Frontal cortex (tissue), 4 donors: ENCODE results near the gene TBXA2R. TPM values are rescaled to one million over a fixed set of nuclear protein-coding genes. Genes with fewer than 3 reads are reported as not detected.
"Not testable (repeated sequence)": the region's sequence is repeated elsewhere in the genome, so short reads cannot be mapped to it uniquely, and the experiment has no call there.

Experiments used
- DNase-seq, 2 donors: peaks; one replicate each; pipeline ENCODE4 v3.0.0; 2012; ENCODE audit warnings: low spot score in 2 of 2
- FAIRE-seq: peaks from 2 replicates; lab custom pipeline; 2012; peaks lifted over from hg19 to GRCh38; lab: Jason Lieb, UNC
- total RNA-seq: library from RNA; depleted of rRNA; stranded (reverse); fragments of >200 nt; gene quantifications from one replicate; pipeline ENCODE4 v1.2.3, GENCODE V29; 2014
- donor health status: control.
- donor health status: control.
- donor health status: control.

TBXA2R gene
- total RNA-seq, 1 donor from 2014 or later: 0.41 TPM

DNA sequence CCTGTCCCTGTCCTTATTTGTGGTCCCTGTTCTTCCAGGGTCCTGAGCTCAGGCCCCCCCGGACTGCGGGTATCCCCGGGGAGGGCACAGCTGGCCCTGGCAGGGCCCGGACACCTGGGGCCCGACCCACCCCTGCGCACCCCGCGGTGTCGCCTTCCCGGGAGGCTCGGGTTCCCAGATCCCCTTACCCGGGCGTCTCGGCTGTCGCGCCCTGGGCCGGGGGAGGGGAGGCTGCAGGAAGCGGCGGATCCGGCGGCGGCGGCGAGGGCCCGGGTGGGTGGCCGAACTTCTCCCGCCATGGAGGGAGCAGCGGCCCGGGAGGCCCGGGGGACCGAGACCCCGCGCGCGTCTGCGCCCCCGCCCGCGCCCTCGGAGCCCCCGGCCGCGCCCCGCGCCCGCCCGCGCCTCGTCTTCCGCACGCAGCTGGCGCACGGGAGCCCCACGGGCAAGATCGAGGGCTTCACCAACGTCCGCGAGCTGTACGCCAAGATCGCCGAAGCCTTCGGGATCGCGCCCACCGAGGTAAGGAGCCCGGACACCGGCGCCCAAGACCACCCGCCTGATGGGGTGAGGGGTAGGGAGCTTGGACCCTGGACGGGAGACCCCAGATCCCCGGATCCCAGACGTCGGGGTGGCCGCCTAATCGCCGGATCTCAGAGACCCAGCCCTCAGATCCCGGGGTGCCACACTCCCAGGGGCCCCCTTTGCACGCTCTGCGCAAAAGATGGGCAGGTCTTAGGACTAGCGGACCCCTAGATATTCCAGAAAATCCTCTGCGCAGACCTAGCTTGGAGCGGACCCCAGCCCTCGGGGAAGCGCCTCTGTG lies 21.2 kb downstream of the TBXA2R start, which contains the start of gene GIPC3:
TSS of gene GIPC3 (plus strand) at position 178 of the 826 bp plus-strand sequence. CDS start at position 298, 120 bp downstream.
- no peak for FAIRE-seq
- no peak for DNase-seq

DNA sequence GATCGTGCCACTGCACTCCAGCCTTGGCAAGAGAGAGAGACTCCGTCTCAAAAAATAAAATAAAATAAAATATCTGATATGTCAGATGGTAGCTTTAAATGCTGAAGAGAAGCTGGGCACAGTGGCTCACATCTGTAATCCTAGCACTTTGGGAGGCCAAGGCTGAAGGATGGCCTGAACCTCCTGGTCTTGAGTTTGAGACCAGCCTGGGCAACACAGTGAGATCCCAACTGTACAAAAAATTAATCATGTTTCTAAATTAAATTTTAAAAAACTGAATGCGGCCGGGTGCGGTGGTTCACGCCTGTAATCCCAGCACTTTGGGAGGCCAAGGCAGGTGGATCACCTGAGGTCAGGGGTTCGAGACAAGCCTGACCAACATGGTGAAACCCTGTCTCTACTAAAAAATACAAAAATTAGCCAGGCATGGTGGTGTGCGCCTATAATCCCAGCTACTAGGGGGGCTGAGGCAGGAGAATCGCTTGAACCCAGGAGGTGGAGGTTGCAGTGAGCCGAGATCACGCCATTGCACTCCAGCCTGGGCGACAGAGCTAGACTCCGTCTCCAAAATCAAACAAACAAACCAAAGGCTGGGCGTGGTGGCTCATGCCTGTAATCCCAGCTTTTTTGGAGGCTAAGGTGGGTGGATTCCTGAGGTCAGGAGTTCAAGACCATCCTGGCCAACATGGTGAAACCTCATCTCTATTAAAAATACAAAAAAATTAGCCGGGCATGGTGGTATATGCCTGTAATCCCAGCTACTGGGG lies 22.5 kb downstream of the TBXA2R start:
- not testable (repeated sequence) for DNase-seq, FAIRE-seq

DNA sequence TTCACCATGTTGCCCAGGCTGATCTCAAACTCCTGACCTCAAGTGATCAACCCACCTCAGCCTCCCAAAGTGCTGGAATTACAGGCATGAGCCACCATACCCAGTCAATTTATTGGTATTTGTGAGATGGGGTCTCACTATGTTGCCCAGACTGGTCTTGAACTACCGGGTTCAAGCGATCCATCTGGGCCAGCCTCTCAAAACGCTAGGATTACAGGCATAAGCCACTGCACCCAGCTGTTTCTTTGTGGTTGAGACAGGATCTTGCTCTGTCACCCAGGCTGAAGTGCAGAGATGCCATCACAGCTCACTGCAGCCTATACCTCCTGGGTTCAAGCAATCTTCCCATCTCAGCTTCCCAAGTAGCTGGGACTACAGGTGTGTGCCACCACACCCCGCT lies 24.9 kb downstream of the TBXA2R start:
- not testable (repeated sequence) for DNase-seq, FAIRE-seq

- FAIRE-seq: no peak
- no peak for DNase-seq
Measured at GRCh38 chr19:3580156-3580934, 26.3 kb downstream of the TBXA2R start.

- FAIRE-seq (no peak), DNase-seq (no peak)
Measured at GRCh38 chr19:3578390-3578789, 28.3 kb downstream of the TBXA2R start.

- FAIRE-seq (no peak), DNase-seq (no peak)
Measured at GRCh38 chr19:3577723-3578344, 28.8 kb downstream of the TBXA2R start.

DNA sequence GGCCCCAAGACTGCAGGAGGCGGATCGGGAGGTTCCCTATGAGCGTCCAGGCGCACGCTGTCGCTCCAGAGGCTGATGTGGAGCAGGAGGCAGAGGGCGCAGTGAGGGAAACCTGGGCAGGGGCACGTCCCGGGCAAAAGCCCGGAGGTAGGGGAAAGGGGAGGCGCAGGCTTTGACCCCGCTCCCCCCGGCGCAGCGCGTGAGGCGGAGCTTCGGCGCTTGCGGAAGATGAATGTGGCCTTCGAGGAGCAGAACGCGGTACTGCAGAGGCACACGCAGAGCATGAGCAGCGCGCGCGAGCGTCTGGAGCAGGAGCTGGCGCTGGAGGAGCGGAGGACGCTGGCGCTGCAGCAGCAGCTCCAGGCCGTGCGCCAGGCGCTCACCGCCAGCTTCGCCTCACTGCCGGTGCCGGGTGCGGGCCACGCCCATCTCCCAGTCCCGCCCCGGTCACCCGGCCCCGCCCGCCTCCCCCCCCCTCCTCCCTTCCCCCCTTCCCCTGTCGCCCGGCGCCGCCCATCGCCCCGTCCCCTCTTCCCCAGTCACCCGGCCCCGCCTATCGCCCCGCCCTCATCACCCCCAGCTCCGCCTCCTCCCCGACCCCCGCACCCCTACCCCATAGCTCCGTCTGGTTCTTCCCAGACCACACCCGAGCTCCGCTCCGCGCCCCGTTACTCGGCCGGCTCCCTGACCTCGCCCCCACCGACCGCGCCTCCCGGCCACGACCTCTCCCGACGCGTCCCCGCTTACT lies 29.8 kb downstream of the TBXA2R start:
- FAIRE-seq: no peak
- peak; percentile 77 for DNase-seq

GRCh38 chr19:3575949-3576673 lies 30.6 kb downstream of the TBXA2R start:
- FAIRE-seq: no peak
- no peak for DNase-seq

- no peak for FAIRE-seq
- DNase-seq: no peak
Measured at GRCh38 chr19:3575260-3575741, 31.4 kb downstream of the TBXA2R start.

- peak; percentile 62 to 76 for DNase-seq
- FAIRE-seq: no peak
Measured at GRCh38 chr19:3573858-3574637, 32.6 kb downstream of the TBXA2R start.

GRCh38 chr19:3573162-3573857 lies 33.4 kb downstream of the TBXA2R start:
- DNase-seq (peak in 1 of 2 donors; percentile 60), FAIRE-seq (no peak)

DNA sequence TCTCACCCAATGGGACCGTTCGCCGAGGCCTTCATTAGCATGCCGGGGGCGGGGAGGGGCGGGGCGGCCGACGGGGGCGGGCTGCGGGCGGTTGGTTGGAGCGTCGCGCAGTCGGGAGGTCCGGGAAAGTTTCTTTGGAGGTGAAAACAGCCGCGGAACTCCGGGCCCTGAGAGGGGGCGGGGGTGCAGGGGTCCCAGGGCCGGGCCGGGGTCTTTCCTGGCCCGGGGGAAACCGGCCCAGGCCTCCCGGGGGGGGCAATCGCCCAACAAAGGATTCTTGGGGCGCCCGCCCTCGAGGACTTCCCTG lies 33.9 kb downstream of the TBXA2R start, which contains the start of gene HMG20B:
TSS of gene HMG20B (plus strand) at position 90 of the 307 bp plus-strand sequence. CDS start 366 bp downstream, outside the sequence.
- FAIRE-seq: no peak
- no peak for DNase-seq

DNA sequence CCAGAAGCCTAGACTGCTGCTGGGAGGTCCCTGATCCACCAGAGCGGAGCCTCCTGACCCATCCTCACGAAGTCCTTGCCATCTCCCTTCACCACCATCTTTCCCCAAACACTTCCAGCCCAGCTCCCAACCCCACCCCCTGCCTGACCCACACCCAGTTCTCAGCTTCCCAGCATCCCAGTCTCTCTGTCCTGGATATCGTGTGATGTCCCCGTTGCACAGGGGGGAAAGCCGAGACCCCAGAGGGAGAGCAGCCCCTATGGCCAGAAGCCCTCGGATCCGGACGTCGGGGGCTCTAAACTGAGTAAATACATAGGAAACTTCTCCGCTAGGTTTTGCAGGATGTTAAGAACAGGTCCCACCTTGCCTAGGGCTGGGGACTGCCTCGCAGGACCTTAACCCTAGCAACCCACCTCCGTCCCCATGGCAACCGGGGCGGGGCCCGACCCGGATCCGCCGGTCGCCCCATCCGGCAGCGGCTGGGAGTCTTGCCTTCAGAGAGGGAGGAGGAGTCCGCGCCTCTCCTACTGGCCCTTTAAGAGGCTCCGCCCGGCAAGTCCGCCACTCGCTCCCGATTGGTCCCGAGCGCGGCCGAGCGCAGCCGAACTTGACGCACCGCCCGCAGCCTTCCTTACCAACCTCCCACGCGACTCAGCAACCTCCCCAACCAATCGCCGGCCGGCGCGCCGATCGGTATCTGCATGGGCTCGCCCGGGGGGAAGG lies 34.4 kb downstream of the TBXA2R start:
- FAIRE-seq (peak; percentile 92), DNase-seq (peak; percentile 97 to 98)

DNA sequence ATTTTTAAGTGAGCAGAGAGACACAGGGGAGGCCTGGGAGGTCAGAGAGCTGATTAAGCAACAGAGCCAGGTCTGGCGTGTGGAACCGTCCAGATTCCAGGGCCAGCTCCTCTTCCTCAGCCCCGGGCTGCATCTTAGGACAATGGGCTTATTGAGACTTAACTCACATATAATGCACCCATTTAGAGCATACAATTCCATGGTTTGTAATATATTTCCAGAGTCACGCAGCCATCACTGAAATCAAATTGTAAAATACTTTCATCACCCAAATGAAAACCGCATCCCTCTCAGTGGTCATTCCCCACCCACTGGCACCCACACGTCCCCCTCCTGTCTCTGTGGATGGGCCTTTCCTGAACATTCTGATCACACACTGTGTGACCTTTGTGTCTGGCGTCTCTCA lies 36.1 kb downstream of the TBXA2R start:
- no peak for DNase-seq
- FAIRE-seq: no peak

- not testable (repeated sequence) for DNase-seq, FAIRE-seq
Measured at GRCh38 chr19:3570042-3570441, 36.6 kb downstream of the TBXA2R start.

GRCh38 chr19:3565139-3565538 lies 41.5 kb downstream of the TBXA2R start:
- FAIRE-seq (no peak), DNase-seq (no peak)
